Activated CD8-positive, alpha-beta memory T cell treated with anti-CD3 and anti-CD28 coated beads for 48 hours (primary cell): ENCODE measurements around the gene KCND3.

Experiments
- DNase-seq, 3 experiments: peaks; one replicate each; pipeline ENCODE4 v3.0.0-alpha.2; 2020; ENCODE audit warnings: low read depth in 2 of 3, low spot score in 2 of 3

The KCND3 gene

GRCh38 chr1:111988743-111989453, 570 bp downstream of the KCND3 start:
- no peak for DNase-seq

- no peak for DNase-seq
These were observed 1.1 kb downstream of the KCND3 start for GRCh38 chr1:111988377-111988742.

GRCh38 chr1:111987502-111987901, 2.0 kb downstream of the KCND3 start:
- no peak for DNase-seq

GRCh38 chr1:111983500-111983899, 6.0 kb downstream of the KCND3 start:
- no peak for DNase-seq

- DNase-seq = no peak
These were observed 7.0 kb downstream of the KCND3 start for GRCh38 chr1:111982428-111982827.

- no peak for DNase-seq
These were observed 7.6 kb downstream of the KCND3 start for GRCh38 chr1:111981871-111982270.

GRCh38 chr1:111981090-111981489, 8.4 kb downstream of the KCND3 start:
- DNase-seq = no peak

GRCh38 chr1:111980686-111981085, 8.8 kb downstream of the KCND3 start:
- DNase-seq = no peak

- no peak for DNase-seq
These were observed 10.8 kb downstream of the KCND3 start for GRCh38 chr1:111978695-111979094.

- no peak for DNase-seq
These were observed 12.1 kb downstream of the KCND3 start for GRCh38 chr1:111977378-111977777.

GRCh38 chr1:111976842-111977241, 12.6 kb downstream of the KCND3 start:
- no peak for DNase-seq

GRCh38 chr1:111976332-111976731, 13.1 kb downstream of the KCND3 start:
- DNase-seq = no peak

- no peak for DNase-seq
These were observed 16.2 kb downstream of the KCND3 start for GRCh38 chr1:111973150-111973790.

GRCh38 chr1:111971396-111971795, 18.1 kb downstream of the KCND3 start:
- DNase-seq = no peak

- no peak for DNase-seq
These were observed 21.0 kb downstream of the KCND3 start for GRCh38 chr1:111968511-111968910.

GRCh38 chr1:111967886-111968285, 21.6 kb downstream of the KCND3 start:
- DNase-seq = no peak

- DNase-seq = no peak
These were observed 22.3 kb downstream of the KCND3 start for GRCh38 chr1:111967067-111967690.

- DNase-seq = no peak
These were observed 23.6 kb downstream of the KCND3 start for GRCh38 chr1:111965781-111966443.

GRCh38 chr1:111963985-111964738, 25.3 kb downstream of the KCND3 start:
- DNase-seq = no peak

- no peak for DNase-seq
These were observed 27.5 kb downstream of the KCND3 start for GRCh38 chr1:111961773-111962565.
